ENCODE results near the gene L2HGDH. TPM values are rescaled to one million over a fixed set of nuclear protein-coding genes. Genes with fewer than 3 reads are reported as not detected.

L2HGDH gene
- total RNA-seq, 1 experiment from 2014 or later, result 16.9 TPM

DNA sequence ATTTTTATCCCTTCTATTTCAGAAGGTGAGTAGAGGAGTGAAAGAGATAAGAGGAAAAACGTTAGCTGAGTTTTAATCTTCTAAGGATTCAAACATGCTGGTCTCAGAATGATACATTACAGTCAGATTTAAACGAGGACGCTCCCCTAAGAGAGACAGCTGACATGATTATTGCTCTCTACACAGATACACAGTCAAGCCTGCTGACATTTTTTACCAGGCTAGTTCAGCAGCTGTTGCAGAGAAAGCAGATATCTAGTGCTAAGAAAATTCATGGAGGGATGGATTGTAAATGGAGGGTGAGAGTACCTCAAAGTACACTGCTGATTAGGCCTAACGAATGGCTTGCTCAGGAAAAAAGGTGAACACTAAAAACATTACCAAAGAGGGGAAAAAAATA lies 48.7 kb downstream of the L2HGDH start:
- Histone ChIP-seq H4K20me1 (ENCODE audit: insufficient read depth) (no peaks in the 10 kb centered on the region), H3K4me1 (ENCODE audit: control insufficient read depth in 1 of 2, insufficient read depth in 2 of 2, low read length in 2 of 2) (no peaks in the 10 kb centered on the region), H3K36me3 (ENCODE audit: control insufficient read depth in 1 of 2, insufficient read depth in 2 of 2, low read length in 2 of 2) (peaks cover 3 to 4% of the 10 kb centered on the region in 2 experiments; a peak in 2 of 4 replicates), H3K4me3 (replicated peaks in 1 of 2; ENCODE audit: low read depth in 1 of 2, low read length in 2 of 2) (no peak overlapping the region), H2AFZ (ENCODE audit: low read depth, low read length, poor library complexity, severe bottlenecking) (no peak overlapping the region), H3K79me2 (ENCODE audit: insufficient read depth, low read length) (no peaks in the 10 kb centered on the region), H3K9me2 (ENCODE audit: insufficient read depth) (no peaks in the 10 kb centered on the region), H3K9ac (ENCODE audit: low read length) (no peak overlapping the region), H3K27me3 (ENCODE audit: insufficient read depth, low read length) (no peaks in the 10 kb centered on the region), H3K4me2 (ENCODE audit: low read length) (no peak overlapping the region), H3K9me3 (ENCODE audit: control insufficient read depth in 1 of 2, insufficient read depth in 1 of 2, low read depth in 1 of 2, low read length in 2 of 2) (no peaks in the 10 kb centered on the region), H3K27ac (ENCODE audit: low read depth, low read length) (no peak overlapping the region)
- DNase-seq (ENCODE audit: low read depth, low spot score) (no peak), ATAC-seq (no peak)
- RAD21 ChIA-PET (ENCODE audit: low non-redundant PET in 1 of 2, low total read pairs in 2 of 2, uncharacterized antibody in 2 of 2, unreplicated experiment in 2 of 2), result no interaction called here
- intact Hi-C loops (cut with micrococcal nuclease), result no loop called here
- CTCF ChIA-PET, result no interaction called here
- POLR2A ChIA-PET, result interaction anchor here (0.7 kb wide), 1 partner anchor 9 kb away, joined by 3 read pairs; no protein-coding TSS in a partner anchor
- TF ChIP-seq, protein P1, sequence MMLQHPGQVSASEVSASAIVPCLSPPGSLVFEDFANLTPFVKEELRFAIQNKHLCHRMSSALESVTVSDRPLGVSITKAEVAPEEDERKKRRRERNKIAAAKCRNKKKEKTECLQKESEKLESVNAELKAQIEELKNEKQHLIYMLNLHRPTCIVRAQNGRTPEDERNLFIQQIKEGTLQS (IDR thresholded peaks at IDR 0.05), result no peak
- TF ChIP-seq SRF (IDR thresholded peaks at IDR 0.05; ENCODE audit: low read depth) (no peak), EGR1 (IDR thresholded peaks at IDR 0.05; ENCODE audit: low read depth) (no peak), EZH2 (IDR thresholded peaks at IDR 0.05) (no peak), ELF1 (IDR thresholded peaks at IDR 0.05; ENCODE audit: borderline replicate concordance, low read depth) (no peak), RAD21 (IDR thresholded peaks at IDR 0.05; ENCODE audit: low read depth) (no peak), SIN3A (IDR thresholded peaks at IDR 0.05; ENCODE audit: low read depth) (no peak), POLR2AphosphoS5 (IDR thresholded peaks at IDR 0.05; ENCODE audit: low read depth, low read length) (no peak), EZH2phosphoT487 (IDR thresholded peaks at IDR 0.05; ENCODE audit: borderline replicate concordance) (no peak), ZNF274 (IDR thresholded peaks at IDR 0.05; ENCODE audit: low read depth, low read length) (no peak), FOSL1 (IDR thresholded peaks at IDR 0.05; ENCODE audit: low read depth) (no peak), SP1 (IDR thresholded peaks at IDR 0.05; ENCODE audit: low read depth) (no peak), ZFX (IDR thresholded peaks at IDR 0.05) (no peak), CBX3 (IDR thresholded peaks at IDR 0.05; ENCODE audit: low read depth) (no peak), CEBPB (IDR thresholded peaks at IDR 0.05; ENCODE audit: low read depth) (no peak), YY1 (IDR thresholded peaks at IDR 0.05; ENCODE audit: extremely low read depth, insufficient replicate concordance, low read depth, low read length) (no peak), POLR2A (IDR thresholded peaks at IDR 0.05; ENCODE audit: borderline replicate concordance, extremely low read depth, insufficient read depth, insufficient read length) (no peak)
- TF ChIP-seq, protein P2, sequence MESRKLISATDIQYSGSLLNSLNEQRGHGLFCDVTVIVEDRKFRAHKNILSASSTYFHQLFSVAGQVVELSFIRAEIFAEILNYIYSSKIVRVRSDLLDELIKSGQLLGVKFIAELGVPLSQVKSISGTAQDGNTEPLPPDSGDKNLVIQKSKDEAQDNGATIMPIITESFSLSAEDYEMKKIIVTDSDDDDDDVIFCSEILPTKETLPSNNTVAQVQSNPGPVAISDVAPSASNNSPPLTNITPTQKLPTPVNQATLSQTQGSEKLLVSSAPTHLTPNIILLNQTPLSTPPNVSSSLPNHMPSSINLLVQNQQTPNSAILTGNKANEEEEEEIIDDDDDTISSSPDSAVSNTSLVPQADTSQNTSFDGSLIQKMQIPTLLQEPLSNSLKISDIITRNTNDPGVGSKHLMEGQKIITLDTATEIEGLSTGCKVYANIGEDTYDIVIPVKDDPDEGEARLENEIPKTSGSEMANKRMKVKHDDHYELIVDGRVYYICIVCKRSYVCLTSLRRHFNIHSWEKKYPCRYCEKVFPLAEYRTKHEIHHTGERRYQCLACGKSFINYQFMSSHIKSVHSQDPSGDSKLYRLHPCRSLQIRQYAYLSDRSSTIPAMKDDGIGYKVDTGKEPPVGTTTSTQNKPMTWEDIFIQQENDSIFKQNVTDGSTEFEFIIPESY (IDR thresholded peaks at IDR 0.05; ENCODE audit: extremely low read depth, insufficient replicate concordance, low read length), result no peak
- TF ChIP-seq, protein P3, sequence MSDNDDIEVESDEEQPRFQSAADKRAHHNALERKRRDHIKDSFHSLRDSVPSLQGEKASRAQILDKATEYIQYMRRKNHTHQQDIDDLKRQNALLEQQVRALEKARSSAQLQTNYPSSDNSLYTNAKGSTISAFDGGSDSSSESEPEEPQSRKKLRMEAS (IDR thresholded peaks at IDR 0.05), result no peak
- no TSS peak for BruUV-seq (replicated peaks)

All from HCT116 (cell line).